ENCODE measurements around the gene ASTN2. TPM values are rescaled to one million over a fixed set of nuclear protein-coding genes. Genes with fewer than 3 reads are reported as not detected.

ASTN2 gene
- total RNA-seq, 1 donor from 2014 or later = 13.6 TPM

GRCh38 chr9:117335837-117336433 is 78.9 kb downstream of the ASTN2 start:
- Histone ChIP-seq H3K79me2 (ENCODE audit: insufficient read depth, low read length) (no peaks in the 10 kb centered on the region), H3K4me2 (ENCODE audit: low read length) (no peak overlapping the region), H4K20me1 (ENCODE audit: insufficient read depth, low read length) (no peaks in the 10 kb centered on the region), H3K9me3 (ENCODE audit: insufficient read depth, low read depth, low read length) (no peaks in the 10 kb centered on the region), H3K4me1 (ENCODE audit: insufficient read depth, low read length) (no peaks in the 10 kb centered on the region), H3K27me3 (ENCODE audit: insufficient read depth, low read length) (no peaks in the 10 kb centered on the region), H2AFZ (ENCODE audit: low read depth, low read length) (no peak overlapping the region), H3K27ac (ENCODE audit: low read depth, low read length) (no peak overlapping the region), H3K9ac (ENCODE audit: low read length) (no peak overlapping the region), H3K36me3 (ENCODE audit: insufficient read depth, low read length) (no peaks in the 10 kb centered on the region), H3K4me3 (ENCODE audit: insufficient read depth, low read depth, low read length) (no peak overlapping the region)
- Mint-ChIP-seq H3K36me3 (ENCODE audit: low read depth, unreplicated experiment) (no peaks in the 10 kb centered on the region), H3K9me3 (ENCODE audit: unreplicated experiment) (no peaks in the 10 kb centered on the region), H3K27me3 (ENCODE audit: low read depth, unreplicated experiment) (no peaks in the 10 kb centered on the region), H3K27ac (ENCODE audit: unreplicated experiment) (no peak overlapping the region), H3K4me3 (ENCODE audit: unreplicated experiment) (no peak overlapping the region), H3K4me1 (ENCODE audit: low read depth, unreplicated experiment) (no peaks in the 10 kb centered on the region)
- FAIRE-seq (no peak), DNase-seq (ENCODE audit: low read depth) (no peak)
- TF ChIP-seq CTCF (IDR thresholded peaks at IDR 0.05; ENCODE audit: insufficient read depth, low read depth, low read length) = no peak
- no peak for TF ChIP-seq EZH2 (IDR thresholded peaks at IDR 0.05; ENCODE audit: insufficient read depth, low read length)

- no peak for TF ChIP-seq CTCF (IDR thresholded peaks at IDR 0.05; ENCODE audit: insufficient read depth, low read depth, low read length)
- no peak for TF ChIP-seq EZH2 (IDR thresholded peaks at IDR 0.05; ENCODE audit: insufficient read depth, low read length)
- Histone ChIP-seq H3K36me3 (ENCODE audit: insufficient read depth, low read length) (no peaks in the 10 kb centered on the region), H3K27me3 (ENCODE audit: insufficient read depth, low read length) (no peaks in the 10 kb centered on the region), H3K4me3 (ENCODE audit: insufficient read depth, low read depth, low read length) (no peak overlapping the region), H3K4me1 (ENCODE audit: insufficient read depth, low read length) (no peaks in the 10 kb centered on the region), H3K4me2 (ENCODE audit: low read length) (no peak overlapping the region), H3K9me3 (ENCODE audit: insufficient read depth, low read depth, low read length) (no peaks in the 10 kb centered on the region), H3K27ac (ENCODE audit: low read depth, low read length) (no peak overlapping the region), H2AFZ (ENCODE audit: low read depth, low read length) (no peak overlapping the region), H3K79me2 (ENCODE audit: insufficient read depth, low read length) (no peaks in the 10 kb centered on the region), H3K9ac (ENCODE audit: low read length) (no peak overlapping the region), H4K20me1 (ENCODE audit: insufficient read depth, low read length) (no peaks in the 10 kb centered on the region)
- Mint-ChIP-seq H3K9me3 (ENCODE audit: unreplicated experiment) (peaks cover 1% of the 10 kb centered on the region), H3K27me3 (ENCODE audit: low read depth, unreplicated experiment) (peaks cover 2% of the 10 kb centered on the region), H3K4me3 (ENCODE audit: unreplicated experiment) (no peak overlapping the region), H3K4me1 (ENCODE audit: low read depth, unreplicated experiment) (no peaks in the 10 kb centered on the region), H3K27ac (ENCODE audit: unreplicated experiment) (no peak overlapping the region), H3K36me3 (ENCODE audit: low read depth, unreplicated experiment) (no peaks in the 10 kb centered on the region)
- FAIRE-seq (no peak), DNase-seq (ENCODE audit: low read depth) (no peak)
Observed at GRCh38 chr9:117334101-117334500, 80.8 kb downstream of the ASTN2 start.

GRCh38 chr9:117325831-117326230 is 89.0 kb downstream of the ASTN2 start:
- Histone ChIP-seq H3K36me3 (ENCODE audit: insufficient read depth, low read length) (no peaks in the 10 kb centered on the region), H3K9ac (ENCODE audit: low read length) (no peak overlapping the region), H3K27me3 (ENCODE audit: insufficient read depth, low read length) (no peaks in the 10 kb centered on the region), H3K79me2 (ENCODE audit: insufficient read depth, low read length) (no peaks in the 10 kb centered on the region), H3K4me3 (ENCODE audit: insufficient read depth, low read depth, low read length) (no peak overlapping the region), H4K20me1 (ENCODE audit: insufficient read depth, low read length) (no peaks in the 10 kb centered on the region), H3K4me1 (ENCODE audit: insufficient read depth, low read length) (no peaks in the 10 kb centered on the region), H3K9me3 (ENCODE audit: insufficient read depth, low read depth, low read length) (no peaks in the 10 kb centered on the region), H3K27ac (ENCODE audit: low read depth, low read length) (no peak overlapping the region), H3K4me2 (ENCODE audit: low read length) (no peak overlapping the region), H2AFZ (ENCODE audit: low read depth, low read length) (no peak overlapping the region)
- Mint-ChIP-seq H3K4me1 (ENCODE audit: low read depth, unreplicated experiment) (no peaks in the 10 kb centered on the region), H3K27me3 (ENCODE audit: low read depth, unreplicated experiment) (peaks cover 2% of the 10 kb centered on the region), H3K4me3 (ENCODE audit: unreplicated experiment) (no peak overlapping the region), H3K9me3 (ENCODE audit: unreplicated experiment) (peaks cover 1% of the 10 kb centered on the region), H3K27ac (ENCODE audit: unreplicated experiment) (no peak overlapping the region), H3K36me3 (ENCODE audit: low read depth, unreplicated experiment) (no peaks in the 10 kb centered on the region)
- FAIRE-seq (no peak), DNase-seq (ENCODE audit: low read depth) (no peak)
- no peak for TF ChIP-seq EZH2 (IDR thresholded peaks at IDR 0.05; ENCODE audit: insufficient read depth, low read length)
- no peak for TF ChIP-seq CTCF (IDR thresholded peaks at IDR 0.05; ENCODE audit: insufficient read depth, low read depth, low read length)
